MM.1S (cell line): Measurements from ENCODE around the gene NHLRC1.

ENCODE experiments used
- DNase-seq: peaks from one replicate; pipeline ENCODE4 v3.0.0-alpha.2; 2015
- H2AFZ ChIP-seq: fragments of 300-600 bp; sonication (generic); 2 replicates; pipeline ENCODE4 v1.6.0; 2016; ENCODE audit warnings: antibody characterized with exemption, low read length
- H3F3A ChIP-seq: fragments of 300-600 bp; sonication (generic); 2 replicates; pipeline ENCODE4 v1.6.1; 2016; ENCODE audit warnings: mild to moderate bottlenecking, antibody characterized with exemption, low read length, moderate library complexity, mixed read lengths; ENCODE audit not compliant: insufficient read depth
- H3K27ac ChIP-seq: fragments of 300-600 bp; sonication (generic); 2 replicates; pipeline ENCODE4 v1.5.1; 2016; ENCODE audit warnings: mild to moderate bottlenecking, low read length
- H3K27me3 ChIP-seq: fragments of 300-600 bp; sonication (generic); replicated peaks from 2 replicates; pipeline ENCODE4 v1.6.0; 2016; ENCODE audit warnings: low read length; ENCODE audit not compliant: insufficient read depth
- H3K36me3 ChIP-seq: fragments of 300-600 bp; sonication (generic); replicated peaks from 2 replicates; pipeline ENCODE4 v1.6.1; 2016; ENCODE audit warnings: mild to moderate bottlenecking, low read length, mixed read lengths; ENCODE audit not compliant: insufficient read depth
- H3K4me1 ChIP-seq: fragments of 300-600 bp; sonication (generic); 2 replicates; pipeline ENCODE4 v1.6.1; 2016; ENCODE audit warnings: low read length, mixed read lengths
- H3K4me2 ChIP-seq: fragments of 300-600 bp; sonication (generic); 2 replicates; pipeline ENCODE4 v1.6.0; 2016; ENCODE audit warnings: low read depth, low read length
- H3K4me3 ChIP-seq: fragments of 300-600 bp; sonication (generic); 2 replicates; pipeline ENCODE4 v1.5.1; 2016; ENCODE audit warnings: low read length, mixed read lengths
- H3K79me2 ChIP-seq: fragments of 300-600 bp; sonication (generic); 2 replicates; pipeline ENCODE4 v1.6.1; 2016; ENCODE audit warnings: mixed run types, low read length, mixed read lengths
- H3K9ac ChIP-seq: fragments of 300-600 bp; sonication (generic); 2 replicates; pipeline ENCODE4 v1.6.1; 2016; ENCODE audit warnings: low read length, mixed read lengths
- H3K9me2 ChIP-seq: fragments of 300-600 bp; sonication (generic); replicated peaks from 2 replicates; pipeline ENCODE4 v1.6.1; 2016; ENCODE audit warnings: mild to moderate bottlenecking, low read length, mixed read lengths; ENCODE audit not compliant: insufficient read depth
- H3K9me3 ChIP-seq: fragments of 300-600 bp; sonication (generic); replicated peaks from 2 replicates; pipeline ENCODE4 v1.6.1; 2016; ENCODE audit warnings: mild to moderate bottlenecking, low read length, mixed read lengths; ENCODE audit not compliant: insufficient read depth
- H4K20me1 ChIP-seq: fragments of 300-600 bp; sonication (generic); 2 replicates; pipeline ENCODE4 v1.6.1; 2016; ENCODE audit warnings: mild to moderate bottlenecking, low read length, moderate library complexity, mixed read lengths; ENCODE audit not compliant: insufficient read depth
- CTCF ChIP-seq: fragments of 300-600 bp; sonication (generic); IDR thresholded peaks from 2 replicates; pipeline ENCODE4 v1.5.1; 2016; ENCODE audit warnings: antibody characterized with exemption, low read length, mixed read lengths
- EZH2 ChIP-seq: fragments of 300-600 bp; sonication (generic); optimal IDR thresholded peaks from 2 replicates; pipeline ENCODE3; 2017; ENCODE audit warnings: low read depth, mild to moderate bottlenecking, antibody characterized with exemption, low read length, mixed read lengths
- EZH2phosphoT487 ChIP-seq: fragments of 300-600 bp; sonication (generic); IDR thresholded peaks from 2 replicates; pipeline ENCODE4 v1.6.1; 2018; ENCODE audit warnings: antibody characterized with exemption, low read length

The NHLRC1 gene

DNA sequence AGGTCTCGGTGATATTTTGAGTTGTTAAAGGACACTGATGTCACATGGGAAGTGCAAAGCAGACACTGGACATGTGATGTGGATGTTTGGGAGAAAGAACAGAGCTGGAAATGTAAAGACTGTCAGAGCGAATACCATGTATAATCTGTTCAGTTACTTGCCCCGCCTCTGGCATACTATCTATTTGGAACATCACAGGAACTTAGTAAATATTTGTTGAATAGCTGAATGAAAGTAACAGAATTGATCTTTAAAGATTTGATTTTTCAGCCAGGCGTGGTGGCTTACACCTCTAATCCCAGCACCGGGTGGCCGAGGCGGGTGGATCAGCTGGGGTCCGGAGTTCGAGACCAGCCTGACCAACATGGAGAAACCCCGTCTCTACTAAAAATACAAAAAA lies 13.8 kb upstream of the NHLRC1 start:
- Histone ChIP-seq H3K27me3 (no peaks in the 10 kb centered on the region), H3K9me2 (no peaks in the 10 kb centered on the region), H3F3A (no peaks in the 10 kb centered on the region), H3K9me3 (no peaks in the 10 kb centered on the region), H3K4me2 (no peak overlapping the region), H3K79me2 (no peaks in the 10 kb centered on the region), H3K9ac (no peak overlapping the region), H3K36me3 (no peaks in the 10 kb centered on the region), H3K27ac (no peak overlapping the region), H2AFZ (no peak overlapping the region), H4K20me1 (no peaks in the 10 kb centered on the region), H3K4me3 (no peak overlapping the region), H3K4me1 (no peaks in the 10 kb centered on the region)
- no peak for DNase-seq
- no peak for TF ChIP-seq CTCF
- TF ChIP-seq EZH2, result no peak
- TF ChIP-seq EZH2phosphoT487, result no peak

DNA sequence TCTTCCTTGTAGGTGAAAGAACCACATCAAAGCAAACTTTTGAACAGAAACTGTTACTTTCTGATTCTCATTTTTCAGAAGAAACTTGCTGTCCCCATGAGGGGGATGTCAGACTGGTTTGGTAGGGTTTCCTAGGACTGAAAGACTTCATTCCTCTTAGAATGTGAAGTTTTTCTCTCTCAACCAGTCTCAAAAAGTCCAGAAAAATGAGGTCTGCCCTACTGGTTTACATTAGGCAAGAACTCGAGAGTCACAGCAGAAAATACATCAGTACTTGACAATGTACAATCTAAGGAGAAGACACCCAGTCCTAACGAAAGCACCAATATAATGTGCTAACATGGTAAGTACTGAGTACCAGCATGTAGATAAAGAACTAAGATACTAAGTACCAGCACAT lies 12.7 kb upstream of the NHLRC1 start:
- H3K4me3 ChIP-seq, result no peak overlapping the region
- H3K27ac ChIP-seq, result no peak overlapping the region
- no peak for DNase-seq
- H3K9me2 ChIP-seq, result no peaks in the 10 kb centered on the region
- H3K9ac ChIP-seq, result no peak overlapping the region
- no peak overlapping the region for H2AFZ ChIP-seq
- TF ChIP-seq EZH2phosphoT487 (no peak), EZH2 (no peak), CTCF (no peak)
- H3K4me2 ChIP-seq, result no peak overlapping the region
- H3K9me3 ChIP-seq, result no peaks in the 10 kb centered on the region
- H3K79me2 ChIP-seq, result no peaks in the 10 kb centered on the region
- no peaks in the 10 kb centered on the region for H3K27me3 ChIP-seq
- H3K36me3 ChIP-seq, result no peaks in the 10 kb centered on the region
- H3F3A ChIP-seq, result no peaks in the 10 kb centered on the region
- no peaks in the 10 kb centered on the region for H4K20me1 ChIP-seq
- no peaks in the 10 kb centered on the region for H3K4me1 ChIP-seq

DNA sequence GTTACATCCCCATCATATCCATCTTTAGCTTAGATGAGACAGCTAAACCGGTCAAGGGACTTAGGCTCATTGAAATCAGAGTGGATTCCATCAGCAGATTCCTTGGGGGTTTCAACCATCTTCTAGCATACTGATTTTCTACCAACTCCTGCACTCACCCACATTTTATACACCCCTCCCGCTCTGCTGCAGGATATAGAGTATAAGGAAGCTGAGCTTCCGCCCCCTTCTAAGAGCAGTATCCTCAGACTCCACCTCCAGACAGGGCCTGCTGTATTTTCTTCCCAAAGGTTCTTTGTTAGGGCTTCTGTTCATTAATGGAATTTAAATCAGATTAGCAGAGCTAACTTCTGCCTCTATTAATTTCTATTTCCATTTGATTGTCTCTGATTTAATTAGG lies 9.9 kb upstream of the NHLRC1 start:
- Histone ChIP-seq H3K9ac (no peak overlapping the region), H3K79me2 (no peaks in the 10 kb centered on the region), H3K9me3 (no peaks in the 10 kb centered on the region), H3K36me3 (no peaks in the 10 kb centered on the region), H3K9me2 (no peaks in the 10 kb centered on the region), H3K27ac (no peak overlapping the region), H4K20me1 (no peaks in the 10 kb centered on the region), H3K4me2 (no peak overlapping the region), H3F3A (no peaks in the 10 kb centered on the region), H3K27me3 (no peaks in the 10 kb centered on the region), H3K4me3 (no peak overlapping the region), H3K4me1 (no peaks in the 10 kb centered on the region), H2AFZ (no peak overlapping the region)
- DNase-seq, result no peak
- TF ChIP-seq CTCF, result no peak
- TF ChIP-seq EZH2, result no peak
- TF ChIP-seq EZH2phosphoT487, result no peak

DNA sequence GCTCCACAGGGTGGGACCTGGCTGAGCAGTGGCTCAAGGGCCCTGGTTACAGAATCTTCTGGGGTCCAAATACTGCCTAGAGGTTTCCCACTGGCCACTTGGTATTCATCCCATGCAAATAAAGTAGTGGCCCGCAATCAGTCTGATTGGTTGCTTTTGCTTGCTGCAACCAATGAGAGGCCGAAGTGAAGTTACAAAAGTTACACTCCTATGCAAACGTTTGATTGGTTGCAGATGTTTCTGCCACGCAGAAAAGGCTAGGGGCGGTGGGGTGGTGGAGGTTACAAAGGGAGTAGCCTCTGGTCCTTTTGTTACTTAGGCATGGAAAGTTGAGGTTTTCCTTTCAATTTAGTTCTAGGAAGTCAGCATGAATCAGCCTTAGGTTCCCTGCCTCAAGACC lies 3.6 kb upstream of the NHLRC1 start:
- Histone ChIP-seq H3K9ac (no peak overlapping the region), H3K79me2 (no peaks in the 10 kb centered on the region), H3K4me1 (no peaks in the 10 kb centered on the region), H3F3A (no peaks in the 10 kb centered on the region), H3K9me3 (no peaks in the 10 kb centered on the region), H3K27me3 (no peaks in the 10 kb centered on the region), H2AFZ (no peak overlapping the region), H3K27ac (no peak overlapping the region), H3K4me3 (no peak overlapping the region), H3K9me2 (no peaks in the 10 kb centered on the region), H4K20me1 (no peaks in the 10 kb centered on the region), H3K36me3 (no peaks in the 10 kb centered on the region), H3K4me2 (no peak overlapping the region)
- no peak for DNase-seq
- no peak for TF ChIP-seq CTCF
- TF ChIP-seq EZH2phosphoT487, result no peak
- no peak for TF ChIP-seq EZH2
